ENCODE results near the gene ALOX5. TPM values are rescaled to one million over a fixed set of nuclear protein-coding genes. Genes with fewer than 3 reads are reported as not detected.

The ALOX5 gene
- total RNA-seq, 1 experiment from 2014 or later = 6.1 TPM

GRCh38 chr10:45383682-45384330 lies 9.8 kb downstream of the ALOX5 start:
- ATAC-seq (no peak), DNase-seq (ENCODE audit: low read depth, low spot score) (no peak)
- POLR2A ChIA-PET = no interaction called here
- BruUV-seq (replicated peaks) = no TSS peak
- Histone ChIP-seq H3K9me2 (ENCODE audit: insufficient read depth) (no peaks in the 10 kb centered on the region), H3K4me1 (ENCODE audit: control insufficient read depth in 1 of 2, insufficient read depth in 2 of 2, low read length in 2 of 2) (no peaks in the 10 kb centered on the region), H3K4me3 (replicated peaks in 1 of 2; ENCODE audit: low read depth in 1 of 2, low read length in 2 of 2) (no peak overlapping the region), H2AFZ (ENCODE audit: low read depth, low read length, poor library complexity, severe bottlenecking) (no peak overlapping the region), H3K27ac (ENCODE audit: low read depth, low read length) (no peak overlapping the region), H3K36me3 (ENCODE audit: control insufficient read depth in 1 of 2, insufficient read depth in 2 of 2, low read length in 2 of 2) (no peaks in the 10 kb centered on the region), H3K79me2 (ENCODE audit: insufficient read depth, low read length) (no peaks in the 10 kb centered on the region), H3K27me3 (ENCODE audit: insufficient read depth, low read length) (no peaks in the 10 kb centered on the region), H4K20me1 (ENCODE audit: insufficient read depth) (no peaks in the 10 kb centered on the region), H3K9ac (ENCODE audit: low read length) (no peak overlapping the region), H3K9me3 (ENCODE audit: control insufficient read depth in 1 of 2, insufficient read depth in 1 of 2, low read depth in 1 of 2, low read length in 2 of 2) (no peaks in the 10 kb centered on the region), H3K4me2 (ENCODE audit: low read length) (no peak overlapping the region)
- TF ChIP-seq JUND (IDR thresholded peaks at IDR 0.05) (no peak), RAD21 (IDR thresholded peaks at IDR 0.05; ENCODE audit: low read depth) (no peak), ZBTB33 (IDR thresholded peaks at IDR 0.05; ENCODE audit: extremely low read depth, insufficient replicate concordance, low read length) (no peak), CTCF (IDR thresholded peaks at IDR 0.05 in 2 of 3, conservative IDR thresholded peaks at IDR 0.05 in 1 of 3; ENCODE audit: borderline replicate concordance in 1 of 3, insufficient read depth in 1 of 3, low read depth in 2 of 3, low read length in 2 of 3) (no peak), ZFX (IDR thresholded peaks at IDR 0.05) (no peak), CBX3 (IDR thresholded peaks at IDR 0.05; ENCODE audit: low read depth) (no peak), SP1 (IDR thresholded peaks at IDR 0.05; ENCODE audit: low read depth) (no peak), SIN3A (IDR thresholded peaks at IDR 0.05; ENCODE audit: low read depth) (no peak), ELF1 (IDR thresholded peaks at IDR 0.05; ENCODE audit: borderline replicate concordance, low read depth) (no peak), SRF (IDR thresholded peaks at IDR 0.05; ENCODE audit: low read depth) (no peak), POLR2A (IDR thresholded peaks at IDR 0.05; ENCODE audit: borderline replicate concordance, extremely low read depth, insufficient read depth, insufficient read length) (no peak), POLR2AphosphoS5 (IDR thresholded peaks at IDR 0.05; ENCODE audit: low read depth, low read length) (no peak)
- TF ChIP-seq, protein P1, sequence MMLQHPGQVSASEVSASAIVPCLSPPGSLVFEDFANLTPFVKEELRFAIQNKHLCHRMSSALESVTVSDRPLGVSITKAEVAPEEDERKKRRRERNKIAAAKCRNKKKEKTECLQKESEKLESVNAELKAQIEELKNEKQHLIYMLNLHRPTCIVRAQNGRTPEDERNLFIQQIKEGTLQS (IDR thresholded peaks at IDR 0.05) = no peak
- RAD21 ChIA-PET (ENCODE audit: low non-redundant PET in 1 of 2, low total read pairs in 2 of 2, uncharacterized antibody in 2 of 2, unreplicated experiment in 2 of 2) = no interaction called here
- CTCF ChIA-PET = no interaction called here
- intact Hi-C loops (cut with micrococcal nuclease) = no loop called here

All from HCT116 (cell line).